Lower lobe of right lung (tissue), 2 donors: ENCODE data around the gene IL1RL1. TPM values are rescaled to one million over a fixed set of nuclear protein-coding genes. Genes with fewer than 3 reads are reported as not detected.
A peak's percentile ranks its signal among the peaks of the same experiment; 100 is the strongest.

Source experiments
- ATAC-seq, 2 donors: fragments of 200-7000 bp; cut with Tn5 transposase; one replicate each; pipeline ENCODE4 v1.9.1; 2020 to 2022; ENCODE audit warnings: mild to moderate bottlenecking in 2 of 2, moderate library complexity in 2 of 2
- DNase-seq: peaks from one replicate; pipeline ENCODE4 v3.0.0-alpha.2; 2020
- H3K27ac ChIP-seq: fragments of 200-600 bp; one replicate; pipeline ENCODE4 v1.8.0; 2022
- H3K27me3 ChIP-seq: fragments of 200-600 bp; one replicate; pipeline ENCODE4 v1.8.0; 2022; ENCODE audit warnings: low read depth
- H3K36me3 ChIP-seq: fragments of 200-600 bp; one replicate; pipeline ENCODE4 v1.8.0; 2022; ENCODE audit warnings: mild to moderate bottlenecking
- H3K4me1 ChIP-seq: fragments of 200-600 bp; one replicate; pipeline ENCODE4 v1.8.0; 2022
- H3K4me3 ChIP-seq: fragments of 200-600 bp; one replicate; pipeline ENCODE4 v1.8.0; 2022; ENCODE audit warnings: mild to moderate bottlenecking
- H3K9me3 ChIP-seq: fragments of 200-600 bp; one replicate; pipeline ENCODE4 v1.8.0; 2022
- CTCF ChIP-seq: fragments of 200-600 bp; IDR thresholded peaks from one replicate; pipeline ENCODE4 v1.8.0; 2022; ENCODE audit warnings: antibody characterized with exemption, mild to moderate bottlenecking
- intact Hi-C: fragments of 100-400 bp; cut with DNase I; formaldehyde crosslinking; loops from one replicate; pipeline ENCODE4 v1.11.0; 2022
- total RNA-seq: library from RNA; stranded (reverse); fragmentation: NEBNext Ultra II Directional; extraction: Animal tissue kit (Norgen Biotek cat#: 25700); gene quantifications from one replicate; pipeline ENCODE4 v1.2.1, GENCODE V29; 2021
- donor health status: DM: no; HTN: yes; CAD: no; lungs with severe emphysema.

Gene IL1RL1
- total RNA-seq, 1 donor from 2014 or later, result 69.6 TPM

- H3K9me3 ChIP-seq, result no peaks in the 10 kb centered on the region
- no peak overlapping the region for H3K27ac ChIP-seq
- intact Hi-C loops, result no loop called here
- peaks cover 18% of the 10 kb centered on the region for H3K4me1 ChIP-seq
- peak; percentile 62 to 65 for ATAC-seq
- peak; percentile 60 for DNase-seq
- no peaks in the 10 kb centered on the region for H3K27me3 ChIP-seq
- H3K36me3 ChIP-seq, result no peaks in the 10 kb centered on the region
- TF ChIP-seq CTCF, result no peak
- H3K4me3 ChIP-seq, result no peak overlapping the region
Measured at GRCh38 chr2:102291319-102292075, 19.9 kb upstream of the IL1RL1 start.

- Histone ChIP-seq H3K4me3 (no peak overlapping the region), H3K4me1 (peaks cover 18% of the 10 kb centered on the region), H3K36me3 (no peaks in the 10 kb centered on the region), H3K27me3 (no peaks in the 10 kb centered on the region), H3K27ac (no peak overlapping the region), H3K9me3 (no peaks in the 10 kb centered on the region)
- no peak for DNase-seq
- intact Hi-C loops, result no loop called here
- no peak for ATAC-seq
- no peak for TF ChIP-seq CTCF
Measured at GRCh38 chr2:102294802-102295489, 16.4 kb upstream of the IL1RL1 start.

- DNase-seq (no peak), ATAC-seq (no peak)
- H3K36me3 ChIP-seq, result no peaks in the 10 kb centered on the region
- intact Hi-C loops, result no loop called here
- no peak overlapping the region for H3K4me3 ChIP-seq
- TF ChIP-seq CTCF, result no peak
- no peaks in the 10 kb centered on the region for H3K9me3 ChIP-seq
- H3K27ac ChIP-seq, result no peak overlapping the region
- H3K4me1 ChIP-seq, result peaks cover 18% of the 10 kb centered on the region
- H3K27me3 ChIP-seq, result no peaks in the 10 kb centered on the region
Measured at GRCh38 chr2:102295566-102295965, 15.8 kb upstream of the IL1RL1 start.

GRCh38 chr2:102296449-102296848, 14.9 kb upstream of the IL1RL1 start:
- H3K27me3 ChIP-seq, result no peaks in the 10 kb centered on the region
- H3K36me3 ChIP-seq, result no peaks in the 10 kb centered on the region
- intact Hi-C loops, result no loop called here
- DNase-seq (no peak), ATAC-seq (no peak)
- TF ChIP-seq CTCF, result no peak
- no peak overlapping the region for H3K4me3 ChIP-seq
- H3K27ac ChIP-seq, result no peak overlapping the region
- no peaks in the 10 kb centered on the region for H3K9me3 ChIP-seq
- peaks cover 14% of the 10 kb centered on the region for H3K4me1 ChIP-seq

- peaks cover 11% of the 10 kb centered on the region for H3K4me1 ChIP-seq
- peak in 1 of 2 donors; percentile 41 for ATAC-seq
- H3K9me3 ChIP-seq, result no peaks in the 10 kb centered on the region
- H3K36me3 ChIP-seq, result no peaks in the 10 kb centered on the region
- H3K27ac ChIP-seq, result no peak overlapping the region
- no peaks in the 10 kb centered on the region for H3K27me3 ChIP-seq
- no peak overlapping the region for H3K4me3 ChIP-seq
- intact Hi-C loops, result no loop called here
- no peak for DNase-seq
- no peak for TF ChIP-seq CTCF
Measured at GRCh38 chr2:102297891-102298290, 13.5 kb upstream of the IL1RL1 start.
